Rectal smooth muscle tissue (tissue), 1 donor: Measurements from ENCODE around the gene TERT.
"Not testable (repeated sequence)": the region's sequence is repeated elsewhere in the genome, so short reads cannot be mapped to it uniquely, and the experiment has no call there.

Experiments
- H3K27ac ChIP-seq: one replicate; pipeline ENCODE4 v1.7.0; 2013; ENCODE audit warnings: low read depth, low read length, inconsistent platforms
- H3K27me3 ChIP-seq: one replicate; pipeline ENCODE4 v1.7.0; 2013; ENCODE audit warnings: low read length; ENCODE audit not compliant: control insufficient read depth, insufficient read depth
- H3K36me3 ChIP-seq: one replicate; pipeline ENCODE4 v1.7.0; 2013; ENCODE audit warnings: low read length; ENCODE audit not compliant: control insufficient read depth, insufficient read depth
- H3K4me1 ChIP-seq: one replicate; pipeline ENCODE4 v1.7.0; 2013; ENCODE audit warnings: low read length; ENCODE audit not compliant: control insufficient read depth, insufficient read depth
- H3K4me3 ChIP-seq: one replicate; pipeline ENCODE4 v1.7.0; 2013; ENCODE audit warnings: low read length
- H3K9ac ChIP-seq: one replicate; pipeline ENCODE4 v1.7.0; 2013; ENCODE audit warnings: low read length

Gene TERT

DNA sequence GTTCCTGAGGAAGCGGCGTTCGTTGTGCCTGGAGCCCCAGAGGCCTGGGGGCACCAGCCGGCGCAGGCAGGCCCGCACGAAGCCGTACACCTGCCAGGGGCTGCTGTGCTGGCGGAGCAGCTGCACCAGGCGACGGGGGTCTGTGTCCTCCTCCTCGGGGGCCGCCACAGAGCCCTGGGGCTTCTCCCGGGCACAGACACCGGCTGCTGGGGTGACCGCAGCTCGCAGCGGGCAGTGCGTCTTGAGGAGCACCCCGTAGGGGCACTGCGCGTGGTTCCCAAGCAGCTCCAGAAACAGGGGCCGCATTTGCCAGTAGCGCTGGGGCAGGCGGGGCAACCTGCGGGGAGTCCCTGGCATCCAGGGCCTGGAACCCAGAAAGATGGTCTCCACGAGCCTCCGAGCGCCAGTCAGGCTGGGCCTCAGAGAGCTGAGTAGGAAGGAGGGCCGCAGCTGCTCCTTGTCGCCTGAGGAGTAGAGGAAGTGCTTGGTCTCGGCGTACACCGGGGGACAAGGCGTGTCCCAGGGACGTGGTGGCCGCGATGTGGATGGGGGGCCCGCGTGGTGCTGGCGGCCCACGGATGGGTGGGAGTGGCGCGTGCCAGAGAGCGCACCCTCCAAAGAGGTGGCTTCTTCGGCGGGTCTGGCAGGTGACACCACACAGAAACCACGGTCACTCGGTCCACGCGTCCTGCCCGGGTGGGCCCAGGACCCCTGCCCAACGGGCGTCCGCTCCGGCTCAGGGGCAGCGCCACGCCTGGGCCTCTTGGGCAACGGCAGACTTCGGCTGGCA is 1.3 kb downstream of the TERT start:
- H3K27me3 ChIP-seq, result peaks cover 4% of the 10 kb centered on the region
- no peaks in the 10 kb centered on the region for H3K36me3 ChIP-seq
- no peaks in the 10 kb centered on the region for H3K4me1 ChIP-seq
- no peak overlapping the region for H3K4me3 ChIP-seq
- H3K9ac ChIP-seq, result no peak overlapping the region
- H3K27ac ChIP-seq, result no peak overlapping the region

- H3K4me3 ChIP-seq, result no peak overlapping the region
Measured at GRCh38 chr5:1292846-1293415, 1.9 kb downstream of the TERT start.

GRCh38 chr5:1292139-1292538 is 2.7 kb downstream of the TERT start:
- no peak overlapping the region for H3K9ac ChIP-seq
- H3K27ac ChIP-seq, result no peak overlapping the region
- peaks cover 4% of the 10 kb centered on the region for H3K27me3 ChIP-seq
- no peaks in the 10 kb centered on the region for H3K4me1 ChIP-seq
- no peak overlapping the region for H3K4me3 ChIP-seq
- no peaks in the 10 kb centered on the region for H3K36me3 ChIP-seq

More at GRCh38 chr5:1292846-1293415, 1.9 kb downstream of the TERT start:
- Histone ChIP-seq H3K36me3 (no peaks in the 10 kb centered on the region), H3K27me3 (peaks cover 4% of the 10 kb centered on the region), H3K9ac (no peak overlapping the region), H3K27ac (no peak overlapping the region), H3K4me1 (no peaks in the 10 kb centered on the region)

DNA sequence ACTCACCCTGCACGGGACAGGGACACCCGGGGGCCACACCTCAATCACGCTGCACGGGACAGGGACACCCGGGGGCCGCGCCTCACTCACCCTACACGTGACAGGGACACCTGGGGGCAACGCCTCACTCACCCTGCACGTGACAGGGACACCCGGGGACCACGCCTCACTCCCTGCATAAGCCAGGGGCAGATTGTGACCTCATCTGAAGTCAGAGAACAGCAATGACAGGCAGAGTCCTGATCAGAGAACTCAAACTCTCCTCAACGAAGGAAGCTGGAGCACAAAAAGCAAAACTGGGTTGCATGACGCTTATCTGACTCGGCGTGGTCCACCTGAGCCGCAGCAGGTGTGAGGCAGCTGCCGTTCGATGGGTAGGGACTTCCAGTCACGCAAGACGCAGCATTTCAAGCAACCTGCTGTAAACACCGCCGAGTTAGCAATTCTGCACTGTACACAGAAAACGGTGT is 3.2 kb downstream of the TERT start:
- Histone ChIP-seq H3K4me1 (no peaks in the 10 kb centered on the region), H3K4me3 (no peak overlapping the region), H3K36me3 (no peaks in the 10 kb centered on the region), H3K27me3 (peaks cover 4% of the 10 kb centered on the region), H3K9ac (no peak overlapping the region), H3K27ac (no peak overlapping the region)

DNA sequence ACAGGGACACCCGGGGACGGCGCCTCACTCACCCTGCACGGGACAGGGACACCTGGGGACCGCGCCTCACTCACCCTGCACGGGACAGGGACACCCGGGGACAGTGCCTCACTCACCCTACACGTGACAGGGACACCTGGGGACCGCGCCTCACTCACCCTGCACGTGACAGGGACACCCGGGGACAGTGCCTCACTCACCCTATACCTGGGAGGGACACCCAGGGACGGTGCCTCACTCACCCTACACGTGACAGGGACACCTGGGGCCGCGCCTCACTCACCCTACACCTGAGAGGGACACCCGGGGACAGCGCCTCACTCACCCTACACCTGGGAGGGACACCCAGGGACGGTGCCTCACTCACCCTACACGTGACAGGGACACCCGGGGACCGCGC is 3.9 kb downstream of the TERT start:
- not testable (repeated sequence) for H3K9ac ChIP-seq, H3K27me3 ChIP-seq, H3K36me3 ChIP-seq, H3K27ac ChIP-seq, H3K4me3 ChIP-seq, H3K4me1 ChIP-seq

GRCh38 chr5:1289559-1289958 is 5.3 kb downstream of the TERT start:
- H3K9ac ChIP-seq, H3K27me3 ChIP-seq, H3K27ac ChIP-seq, H3K4me3 ChIP-seq, H3K36me3 ChIP-seq, H3K4me1 ChIP-seq: not testable (repeated sequence)

GRCh38 chr5:1288439-1289335 is 6.2 kb downstream of the TERT start:
- no peak overlapping the region for H3K27ac ChIP-seq
- no peaks in the 10 kb centered on the region for H3K36me3 ChIP-seq
- no peaks in the 10 kb centered on the region for H3K4me1 ChIP-seq
- H3K4me3 ChIP-seq, result no peak overlapping the region
- no peak overlapping the region for H3K9ac ChIP-seq
- H3K27me3 ChIP-seq, result peaks cover under 1% of the 10 kb centered on the region

- Histone ChIP-seq H3K4me3 (no peak overlapping the region), H3K27me3 (no peaks in the 10 kb centered on the region), H3K36me3 (no peaks in the 10 kb centered on the region), H3K4me1 (no peaks in the 10 kb centered on the region), H3K9ac (no peak overlapping the region), H3K27ac (no peak overlapping the region)
Measured at GRCh38 chr5:1285883-1286291, 9.0 kb downstream of the TERT start.

GRCh38 chr5:1285141-1285540 is 9.7 kb downstream of the TERT start:
- Histone ChIP-seq H3K36me3 (no peaks in the 10 kb centered on the region), H3K9ac (no peak overlapping the region), H3K4me3 (no peak overlapping the region), H3K4me1 (no peaks in the 10 kb centered on the region), H3K27ac (no peak overlapping the region), H3K27me3 (no peaks in the 10 kb centered on the region)

- not testable (repeated sequence) for H3K27ac ChIP-seq, H3K9ac ChIP-seq, H3K27me3 ChIP-seq, H3K36me3 ChIP-seq, H3K4me1 ChIP-seq, H3K4me3 ChIP-seq
Measured at GRCh38 chr5:1284336-1284970, 10.4 kb downstream of the TERT start.

DNA sequence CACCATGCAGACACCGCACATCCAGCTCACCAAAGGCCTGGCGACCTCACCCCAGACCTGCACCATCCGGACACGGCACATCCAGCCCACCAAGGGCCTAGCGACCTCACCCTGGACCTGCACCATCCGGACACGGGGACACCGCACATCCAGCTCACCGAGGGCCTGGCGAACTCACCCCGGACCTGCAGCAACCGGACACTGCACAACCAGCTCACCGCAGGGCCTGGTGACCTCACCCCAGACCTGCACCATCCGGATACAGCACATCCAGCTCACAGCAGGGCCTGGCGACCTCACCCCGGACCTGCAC is 11.2 kb downstream of the TERT start:
- H3K4me1 ChIP-seq, H3K36me3 ChIP-seq, H3K27me3 ChIP-seq, H3K27ac ChIP-seq, H3K4me3 ChIP-seq, H3K9ac ChIP-seq: not testable (repeated sequence)

DNA sequence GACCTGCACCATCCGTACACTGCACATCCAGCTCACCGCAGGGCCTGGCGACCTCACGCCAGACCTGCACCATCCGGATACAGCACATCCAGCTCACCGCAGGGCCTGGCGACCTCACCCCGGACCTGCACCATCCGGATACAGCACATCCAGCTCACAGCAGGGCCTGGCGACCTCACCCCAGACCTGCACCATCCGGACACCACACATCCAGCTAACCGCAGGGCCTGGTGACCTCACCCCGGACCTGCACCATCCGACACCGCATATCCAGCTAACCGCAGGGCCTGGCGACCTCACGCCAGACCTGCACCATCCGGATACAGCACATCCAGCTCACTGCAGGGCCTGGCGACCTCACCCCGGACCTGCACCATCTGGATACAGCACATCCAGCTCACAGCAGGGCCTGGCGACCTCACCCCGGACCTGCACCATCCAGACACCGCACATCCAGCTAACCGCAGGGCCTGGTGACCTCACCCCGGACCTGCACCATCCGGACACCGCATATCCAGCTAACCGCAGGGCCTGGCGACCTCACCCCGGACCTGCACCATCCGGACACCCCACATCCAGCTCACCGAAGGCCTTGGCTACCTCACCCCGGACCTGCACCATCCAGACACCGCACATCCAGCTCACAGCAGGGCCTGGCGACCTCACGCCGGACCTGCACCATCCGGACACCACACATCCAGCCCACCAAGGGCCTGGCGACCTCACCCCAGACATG is 11.7 kb downstream of the TERT start:
- not testable (repeated sequence) for H3K4me3 ChIP-seq, H3K36me3 ChIP-seq, H3K27ac ChIP-seq, H3K27me3 ChIP-seq, H3K4me1 ChIP-seq, H3K9ac ChIP-seq
